Kidney epithelial cell (primary cell): Measurements from ENCODE around the gene GRM8. TPM values are rescaled to one million over a fixed set of nuclear protein-coding genes. Genes with fewer than 3 reads are reported as not detected.

Experiments used
- DNase-seq: peaks from one replicate; pipeline ENCODE4 v3.0.0-alpha.2; 2010; ENCODE audit warnings: low read depth
- H3K27me3 ChIP-seq: 2 replicates; pipeline ENCODE4 v1.6.0; 2011; ENCODE audit warnings: low read length; ENCODE audit not compliant: control insufficient read depth, insufficient read depth
- H3K36me3 ChIP-seq: 2 replicates; pipeline ENCODE4 v1.5.1; 2011; ENCODE audit warnings: low read length; ENCODE audit not compliant: control insufficient read depth, insufficient read depth
- H3K4me3 ChIP-seq: 2 replicates; pipeline ENCODE4 v1.5.1; 2011; ENCODE audit warnings: low read depth, mild to moderate bottlenecking, control low read depth, low read length
- CTCF ChIP-seq: IDR thresholded peaks from 2 replicates; pipeline ENCODE4 v1.5.1; 2011; ENCODE audit warnings: mild to moderate bottlenecking, moderate library complexity, low read length, control low read depth, inconsistent platforms; ENCODE audit not compliant: insufficient read depth, poor library complexity, severe bottlenecking
- total RNA-seq: library from RNA; depleted of rRNA; stranded (reverse); fragments of >200 nt; gene quantifications from 2 replicates; pipeline ENCODE4 v1.2.3, GENCODE V29; 2015

The GRM8 gene
- total RNA-seq, 1 donor from 2014 or later, result 0.17 TPM

GRCh38 chr7:126411821-126412383, 840.8 kb downstream of the GRM8 start:
- no peaks in the 10 kb centered on the region for H3K27me3 ChIP-seq
- no peaks in the 10 kb centered on the region for H3K36me3 ChIP-seq
- DNase-seq, result no peak
- TF ChIP-seq CTCF, result no peak
- H3K4me3 ChIP-seq, result no peak overlapping the region

GRCh38 chr7:126411032-126411820, 841.5 kb downstream of the GRM8 start:
- DNase-seq, result no peak
- H3K36me3 ChIP-seq, result no peaks in the 10 kb centered on the region
- no peak for TF ChIP-seq CTCF
- no peaks in the 10 kb centered on the region for H3K27me3 ChIP-seq
- H3K4me3 ChIP-seq, result no peak overlapping the region

- H3K36me3 ChIP-seq, result no peaks in the 10 kb centered on the region
- DNase-seq, result no peak
- TF ChIP-seq CTCF, result no peak
- H3K27me3 ChIP-seq, result no peaks in the 10 kb centered on the region
- H3K4me3 ChIP-seq, result no peak overlapping the region
Measured at GRCh38 chr7:126403040-126403439, 849.7 kb downstream of the GRM8 start.

- Histone ChIP-seq H3K4me3 (no peak overlapping the region), H3K27me3 (no peaks in the 10 kb centered on the region), H3K36me3 (no peaks in the 10 kb centered on the region)
- no peak for DNase-seq
- TF ChIP-seq CTCF, result no peak
Measured at GRCh38 chr7:126401918-126402317, 850.8 kb downstream of the GRM8 start.

- no peak overlapping the region for H3K4me3 ChIP-seq
- TF ChIP-seq CTCF, result no peak
- no peak for DNase-seq
Measured at GRCh38 chr7:126398851-126399529, 853.8 kb downstream of the GRM8 start.

More at GRCh38 chr7:126398851-126399529, 853.8 kb downstream of the GRM8 start:
- no peaks in the 10 kb centered on the region for H3K27me3 ChIP-seq
- H3K36me3 ChIP-seq, result no peaks in the 10 kb centered on the region
